Stimulated activated CD8-positive, alpha-beta memory T cell treated with anti-CD3 and anti-CD28 coated beads, Interleukin-4, amount 100 ng/mL, for 48 hours (primary cell): ENCODE results near the gene USHBP1.

Experiments used
- DNase-seq: peaks from one replicate; pipeline ENCODE4 v3.0.0-alpha.2; 2020

The USHBP1 gene

GRCh38 chr19:17240062-17240752 is 24.3 kb downstream of the USHBP1 start:
- DNase-seq, result no peak

DNA sequence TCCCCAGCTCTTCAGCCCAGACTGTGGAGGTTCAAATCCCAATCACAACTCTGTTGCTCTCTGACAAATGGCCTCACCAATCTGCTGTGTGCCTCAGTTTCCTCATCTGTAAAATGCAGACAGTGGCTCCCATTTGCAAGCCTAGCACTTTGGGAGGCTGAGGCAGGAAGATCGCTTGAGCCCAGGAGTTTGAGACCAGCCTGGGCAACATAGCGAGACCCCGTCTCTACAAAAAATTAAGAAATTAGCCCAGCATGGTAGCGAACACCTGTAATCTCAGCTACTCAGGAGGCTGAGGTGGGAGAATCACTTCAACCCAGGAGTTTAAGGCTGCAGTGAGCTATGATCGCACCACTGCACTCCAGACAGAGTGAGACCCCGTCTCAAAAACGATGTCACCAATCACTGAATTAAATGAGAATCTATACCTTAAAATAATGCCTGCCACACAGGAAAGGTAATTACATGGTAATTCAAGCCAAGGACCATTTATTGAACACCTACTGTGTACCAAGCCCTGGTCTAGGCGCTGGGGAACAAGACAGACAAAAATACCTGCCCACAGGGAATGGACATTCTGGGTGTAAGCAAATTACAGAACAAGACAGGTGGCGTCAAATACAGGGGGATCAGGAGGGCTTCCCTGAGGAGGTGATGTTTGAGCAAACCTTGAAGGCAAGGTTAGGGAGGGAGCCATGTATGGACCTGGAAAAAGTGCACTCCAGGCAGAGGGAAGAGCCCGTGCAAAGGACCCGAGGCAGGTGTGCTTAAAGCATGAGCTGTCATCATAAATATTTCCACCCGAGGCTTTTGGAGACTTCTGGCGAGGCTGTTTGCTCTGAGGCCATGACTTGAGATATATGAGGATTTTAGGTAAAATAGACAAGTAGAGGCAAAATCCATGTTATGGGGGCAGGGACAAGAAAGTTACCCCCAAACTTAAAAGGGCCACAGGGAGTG is 26.5 kb downstream of the USHBP1 start:
- DNase-seq, result no peak

DNA sequence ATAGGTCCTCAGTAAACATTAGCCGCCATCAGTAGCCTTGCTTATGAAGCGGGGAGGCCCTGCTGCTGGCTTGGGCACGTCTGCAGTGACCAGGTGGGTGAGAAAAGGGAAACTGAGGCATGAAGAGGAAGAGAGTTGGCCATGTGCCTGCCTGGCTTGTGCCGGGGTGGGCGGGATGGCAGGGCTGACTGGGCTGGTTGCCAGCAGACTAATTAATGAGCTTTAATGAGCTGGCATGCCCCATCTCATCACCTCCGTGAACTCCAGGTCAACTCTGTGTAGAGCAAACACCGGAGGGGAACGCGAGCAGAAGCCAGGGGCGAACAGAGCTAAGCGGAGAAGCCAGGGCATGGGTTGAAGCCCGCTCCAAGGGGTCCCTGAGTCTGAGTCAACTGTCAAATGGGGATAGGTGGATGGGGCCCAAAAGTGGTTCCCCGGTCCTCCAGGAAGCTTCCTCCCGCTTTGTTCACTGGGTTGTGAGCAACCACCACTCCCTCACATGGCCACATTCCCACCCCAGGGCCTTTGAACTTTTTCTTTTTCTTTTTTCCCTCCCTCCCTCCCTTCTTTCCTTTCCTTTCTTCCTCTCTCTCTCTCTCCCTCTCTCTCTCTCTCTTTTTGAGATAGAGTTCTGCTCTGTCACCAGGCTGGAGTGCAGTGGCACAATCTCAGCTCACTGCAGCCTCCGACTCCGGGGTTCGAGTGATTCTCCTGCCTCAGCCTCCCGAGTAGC is 27.6 kb downstream of the USHBP1 start:
- DNase-seq, result no peak

DNA sequence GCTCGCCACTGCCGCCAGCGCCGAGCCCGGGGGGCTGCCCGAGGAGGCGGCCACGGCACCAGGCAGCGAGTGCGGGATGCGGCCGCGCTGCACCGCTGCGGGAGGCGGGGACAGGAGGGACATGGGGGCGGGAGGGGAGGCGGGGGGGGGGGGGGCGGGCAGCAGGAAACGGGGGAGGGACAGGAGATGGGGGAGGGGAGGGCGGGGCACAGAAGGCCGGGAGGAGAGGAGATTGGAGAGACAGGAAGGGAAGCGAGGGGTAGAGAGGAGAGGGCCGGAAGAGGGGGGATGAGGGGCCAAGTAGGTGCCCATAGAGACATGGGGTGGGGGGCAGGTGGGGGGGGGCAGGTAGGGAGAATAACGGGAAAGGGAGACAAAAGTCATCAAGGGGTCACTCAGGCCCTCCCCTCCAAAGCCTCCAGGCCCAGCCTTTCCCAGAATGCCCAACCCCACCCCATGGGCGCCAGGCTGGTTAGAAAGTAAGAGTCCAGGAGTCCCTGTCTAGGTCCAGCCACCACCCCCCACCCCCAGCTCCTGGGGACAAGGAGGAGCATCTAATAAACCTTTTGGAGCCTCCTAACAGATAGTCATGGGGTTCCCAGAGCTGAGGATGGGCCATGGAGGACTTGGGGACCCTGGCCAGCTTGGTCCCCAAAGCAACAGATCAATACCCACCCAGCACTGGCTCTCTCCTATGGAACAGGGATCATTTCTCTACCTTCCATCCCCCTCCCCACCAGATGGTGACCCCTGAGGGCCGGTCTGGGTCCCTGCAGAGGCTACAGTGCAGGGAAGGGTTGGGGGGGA is 28.4 kb downstream of the USHBP1 start:
- DNase-seq, result no peak

DNA sequence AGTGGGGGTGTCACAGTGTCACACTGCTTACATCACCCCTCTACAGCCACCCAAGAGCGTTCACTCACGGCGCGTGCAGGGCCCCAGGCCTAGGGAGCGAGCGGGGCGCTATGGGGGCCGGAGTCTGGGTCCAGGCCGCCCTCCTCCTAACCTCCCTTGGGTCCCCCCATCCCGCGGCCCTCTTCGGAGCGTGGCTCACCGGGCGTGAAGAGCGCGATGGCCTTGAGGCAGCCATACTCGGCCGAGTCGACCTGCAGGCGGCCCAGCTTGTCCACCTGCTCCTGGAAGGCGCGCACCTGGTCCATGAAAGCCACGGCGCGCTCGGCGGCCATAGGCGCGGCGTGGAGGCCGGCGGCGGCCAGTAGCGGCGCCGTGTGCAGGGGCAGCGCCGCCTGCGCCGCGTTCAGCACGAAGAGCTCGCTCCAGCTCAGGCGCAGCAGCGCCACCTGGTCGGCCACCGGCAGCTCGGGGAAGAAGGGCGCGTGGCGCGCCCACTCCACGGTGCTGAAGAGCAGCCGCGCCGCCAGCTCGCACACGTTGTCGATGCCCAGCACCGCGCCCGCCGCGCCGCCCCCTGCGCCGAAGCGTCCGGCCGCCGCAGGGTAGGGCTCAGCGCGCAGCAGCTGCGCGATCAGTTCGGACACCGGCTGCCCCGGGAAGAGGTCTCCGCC is 29.1 kb downstream of the USHBP1 start:
- peak; percentile 77 for DNase-seq

- peak; percentile 82 for DNase-seq
Observed at GRCh38 chr19:17234911-17235299, 29.6 kb downstream of the USHBP1 start.

GRCh38 chr19:17232258-17232657 is 32.3 kb downstream of the USHBP1 start:
- no peak for DNase-seq

DNA sequence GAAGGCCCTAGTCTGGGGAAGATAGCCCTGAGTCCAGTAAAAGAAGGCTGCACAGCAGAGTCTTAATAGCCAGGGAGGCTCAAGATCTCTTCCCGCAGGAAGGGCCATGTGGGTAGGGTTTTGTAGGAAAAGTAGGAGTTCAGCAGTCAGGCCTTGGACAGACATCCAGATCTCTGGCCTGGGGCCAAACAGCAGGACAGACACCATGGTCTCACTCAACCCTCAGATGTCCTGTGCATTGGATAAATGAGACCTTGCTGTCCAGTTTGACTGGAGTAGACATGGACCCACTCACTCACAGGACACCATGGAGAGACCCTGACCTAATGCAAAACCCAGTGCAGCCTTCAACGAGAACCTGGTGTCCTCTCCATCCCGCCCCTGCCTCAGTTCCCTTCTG is 34.7 kb downstream of the USHBP1 start:
- DNase-seq, result no peak

GRCh38 chr19:17227798-17228367 is 36.7 kb downstream of the USHBP1 start:
- DNase-seq, result no peak

GRCh38 chr19:17226002-17226933 is 38.3 kb downstream of the USHBP1 start, which contains the start of gene OCEL1:
OCEL1 (plus strand) TSS chr19:17226226; CDS start chr19:17226248, 22 bp downstream.
- peak; percentile 98 for DNase-seq

DNA sequence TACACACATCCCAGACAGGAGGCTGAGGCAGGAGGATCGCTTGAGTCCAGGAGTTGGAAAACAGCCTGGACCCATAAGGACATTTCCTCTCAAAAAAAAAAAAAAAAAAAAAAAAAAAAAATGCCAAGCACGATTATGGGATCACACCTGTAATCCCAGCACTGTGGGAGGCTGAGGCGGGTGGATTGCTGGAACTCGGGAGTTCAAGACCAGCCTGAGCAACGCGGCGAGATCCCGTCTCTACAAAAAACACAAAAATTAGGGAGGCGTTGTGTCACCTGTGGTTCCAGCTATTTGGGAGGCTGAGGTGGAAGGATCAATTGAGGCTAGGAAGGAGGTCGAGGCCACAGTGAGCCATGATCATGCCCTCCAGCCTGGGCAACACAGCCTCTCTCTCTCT is 39.5 kb downstream of the USHBP1 start:
- DNase-seq, result no peak

- no peak for DNase-seq
Observed at GRCh38 chr19:17220207-17220758, 44.3 kb downstream of the USHBP1 start.

DNA sequence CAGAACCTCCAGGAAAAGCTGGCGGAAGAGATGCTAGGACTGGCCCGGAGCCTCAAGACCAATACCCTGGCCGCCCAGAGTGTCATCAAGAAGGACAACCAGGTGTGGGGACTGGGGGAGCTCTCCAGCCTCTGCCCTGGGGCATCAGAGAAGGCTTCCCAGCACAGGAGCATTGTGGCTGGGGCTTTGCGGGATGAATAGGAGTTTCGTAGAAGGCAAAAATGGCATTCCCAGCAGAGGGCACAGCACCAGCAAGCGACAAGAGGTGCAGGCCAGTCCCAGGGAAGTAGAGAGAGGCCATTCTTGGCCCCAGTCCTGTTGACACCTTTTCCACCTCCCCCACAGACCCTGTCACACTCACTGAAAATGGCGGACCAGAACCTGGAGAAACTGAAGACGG is 45.3 kb downstream of the USHBP1 start:
- DNase-seq, result no peak

- no peak for DNase-seq
Observed at GRCh38 chr19:17216058-17216670, 48.4 kb downstream of the USHBP1 start.

DNA sequence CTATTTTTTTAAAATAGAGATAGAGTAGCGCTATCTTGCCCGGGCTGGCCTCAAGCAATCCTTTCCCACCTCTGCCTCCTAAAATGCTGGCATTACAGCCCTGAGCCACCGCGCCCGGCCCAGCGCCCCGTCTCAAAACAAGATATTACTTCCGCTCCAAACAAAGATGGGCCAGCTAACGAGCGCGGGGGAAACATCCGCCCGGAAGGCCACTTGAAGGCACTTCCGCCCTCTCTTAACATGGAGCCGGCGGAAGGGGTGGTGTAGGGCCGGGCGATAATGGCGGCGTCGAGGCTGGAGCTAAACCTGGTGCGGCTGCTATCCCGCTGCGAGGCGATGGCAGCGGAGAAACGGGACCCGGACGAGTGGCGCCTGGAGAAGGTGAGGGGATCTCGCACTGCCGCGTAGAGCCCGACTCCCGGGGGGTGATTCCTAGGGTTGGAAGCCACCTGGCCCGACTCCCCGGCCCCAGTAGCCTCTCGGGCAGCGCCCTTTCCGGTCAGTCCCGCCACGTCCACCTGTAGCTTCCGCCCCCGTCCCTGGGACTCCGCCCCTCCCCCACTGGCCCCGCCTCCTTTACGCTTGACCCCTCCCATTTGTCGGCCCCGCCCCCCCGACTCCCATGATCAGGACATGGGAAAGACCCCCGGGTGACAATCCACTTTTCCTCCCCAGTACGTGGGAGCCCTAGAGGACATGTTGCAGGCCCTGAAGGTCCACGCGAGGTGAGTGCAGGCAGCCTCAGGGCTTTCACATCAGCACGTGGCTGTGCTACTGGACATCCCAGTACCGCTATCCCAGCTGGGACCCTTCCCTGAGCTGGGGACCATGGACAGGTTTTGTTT is 49.2 kb downstream of the USHBP1 start, which contains the start of gene USE1:
USE1 (plus strand) TSS at position 231 of the 845 bp plus-strand sequence; CDS start at position 280, 49 bp downstream.
- peak; percentile 88 for DNase-seq

DNA sequence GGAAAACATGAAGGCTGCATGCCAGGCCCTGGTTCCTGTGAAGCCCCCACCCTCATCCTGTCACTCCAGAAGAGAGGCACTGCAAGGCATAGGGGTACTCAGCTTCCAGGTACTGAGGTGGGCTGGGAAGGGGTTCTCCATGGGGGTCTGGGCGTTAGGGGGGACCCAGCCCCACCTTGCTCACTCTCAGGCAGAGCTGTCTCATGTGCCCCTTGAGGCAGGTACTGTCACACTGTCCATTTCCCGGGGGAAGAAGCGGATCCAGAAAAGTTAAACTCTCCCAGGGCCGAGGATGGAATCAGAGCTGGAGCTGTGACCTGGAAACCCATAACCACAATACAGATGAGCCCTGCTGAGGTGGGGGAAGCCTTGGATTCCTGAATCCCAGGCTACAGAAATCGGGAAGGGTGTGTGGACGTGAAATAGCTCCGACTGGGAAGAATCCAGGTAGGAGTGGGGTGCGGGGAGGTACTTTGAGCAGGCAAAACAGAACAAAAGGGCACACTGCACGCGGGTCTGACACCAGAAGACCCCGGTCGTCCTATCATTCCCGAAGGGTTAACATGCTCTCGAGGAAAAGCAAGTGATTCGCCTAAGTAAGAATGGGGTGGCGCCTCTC is 49.9 kb downstream of the USHBP1 start:
- DNase-seq, result no peak

GRCh38 chr19:17213334-17213733 is 51.2 kb downstream of the USHBP1 start:
- no peak for DNase-seq
